Measurements from ENCODE around the gene BTNL2.
A peak's percentile ranks its signal among the peaks of the same experiment; 100 is the strongest.
"Not testable (repeated sequence)": the region's sequence is repeated elsewhere in the genome, so short reads cannot be mapped to it uniquely, and the experiment has no call there.

The BTNL2 gene

GRCh38 chr6:32406857-32407256, at the start of gene BTNL2:
BTNL2 (minus strand) TSS chr6:32407181; CDS start chr6:32407123, 58 bp downstream.
- no peak for DNase-seq

- DNase-seq: no peak
These were observed 42.2 kb upstream of the BTNL2 start for GRCh38 chr6:32449088-32449736.

- no peak for DNase-seq
These were observed 41.0 kb upstream of the BTNL2 start for GRCh38 chr6:32447932-32448331.

- no peak for DNase-seq
These were observed 38.4 kb upstream of the BTNL2 start for GRCh38 chr6:32445321-32445854.

- DNase-seq: no peak
These were observed 37.5 kb upstream of the BTNL2 start for GRCh38 chr6:32444433-32444832.

GRCh38 chr6:32442977-32443552, 36.1 kb upstream of the BTNL2 start:
- no peak for DNase-seq

GRCh38 chr6:32442243-32442667, 35.3 kb upstream of the BTNL2 start:
- no peak for DNase-seq

- DNase-seq: peak; percentile 41
These were observed 32.7 kb upstream of the BTNL2 start, which contains the start of gene HLA-DRA for GRCh38 chr6:32439602-32440214. HLA-DRA (plus strand) TSS chr6:32439887; CDS start chr6:32439951, 64 bp downstream.

GRCh38 chr6:32439139-32439538, 32.2 kb upstream of the BTNL2 start:
- DNase-seq: no peak

GRCh38 chr6:32436995-32437836, 30.2 kb upstream of the BTNL2 start:
- DNase-seq: no peak

- no peak for DNase-seq
These were observed 29.2 kb upstream of the BTNL2 start for GRCh38 chr6:32436186-32436585.

GRCh38 chr6:32433950-32434349, 27.0 kb upstream of the BTNL2 start:
- DNase-seq: not testable (repeated sequence)

- peak; percentile 38 for DNase-seq
These were observed 25.1 kb upstream of the BTNL2 start for GRCh38 chr6:32432050-32432450.

- no peak for DNase-seq
These were observed 24.2 kb upstream of the BTNL2 start for GRCh38 chr6:32431142-32431541.

GRCh38 chr6:32430179-32430578, 23.2 kb upstream of the BTNL2 start:
- no peak for DNase-seq

GRCh38 chr6:32427934-32428474, 21.0 kb upstream of the BTNL2 start:
- no peak for DNase-seq

- DNase-seq: peak; percentile 3
These were observed 20.2 kb upstream of the BTNL2 start for GRCh38 chr6:32427218-32427617.

GRCh38 chr6:32426338-32426737, 19.4 kb upstream of the BTNL2 start:
- DNase-seq: no peak

- peak; percentile 17 for DNase-seq
These were observed 17.8 kb upstream of the BTNL2 start for GRCh38 chr6:32424589-32425300.

- DNase-seq: peak; percentile 87
These were observed 9.1 kb upstream of the BTNL2 start for GRCh38 chr6:32416036-32416435.

- peak; percentile 79 for DNase-seq
These were observed 8.6 kb upstream of the BTNL2 start for GRCh38 chr6:32415521-32416019.
